ENCODE data around the gene ARGLU1.

Gene ARGLU1

GRCh38 chr13:106527445-106527801 is 40.5 kb downstream of the ARGLU1 start:
- FAIRE-seq = no peak
- no peak for DNase-seq (ENCODE audit: insufficient read length, low spot score)

DNA sequence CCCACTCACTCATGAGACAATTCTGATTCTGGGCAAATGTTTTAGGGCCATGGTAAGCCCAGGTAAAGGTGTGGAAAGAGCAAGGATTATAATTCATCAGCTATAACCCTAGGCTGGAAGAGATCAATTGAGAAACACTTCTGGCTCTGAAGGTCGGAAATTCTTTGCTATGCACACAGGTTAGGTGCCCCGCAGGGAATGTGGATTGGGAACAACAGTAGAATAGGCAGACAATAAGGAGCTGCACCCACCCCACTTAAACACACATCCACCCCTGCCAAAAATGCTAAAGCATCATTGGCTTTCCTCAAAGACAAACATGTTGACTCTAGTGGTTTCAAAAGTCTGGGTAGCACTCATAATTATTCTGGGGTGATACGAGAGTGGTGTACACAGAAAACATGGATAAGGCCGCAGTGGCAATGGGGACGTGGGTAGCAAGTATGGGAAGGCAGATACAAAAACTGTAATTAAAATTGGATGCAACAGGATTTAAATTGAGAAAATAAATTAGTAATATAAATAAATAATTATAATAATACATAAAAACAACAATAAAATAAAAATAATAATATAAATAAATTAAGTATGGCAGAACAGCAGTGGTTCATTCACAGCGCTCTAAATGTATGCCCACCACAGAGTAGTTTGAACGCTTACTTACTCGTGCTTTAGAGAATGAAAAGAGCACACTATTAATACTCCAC is 41.0 kb downstream of the ARGLU1 start:
- FAIRE-seq (no peak), DNase-seq (ENCODE audit: insufficient read length, low spot score) (no peak)

DNA sequence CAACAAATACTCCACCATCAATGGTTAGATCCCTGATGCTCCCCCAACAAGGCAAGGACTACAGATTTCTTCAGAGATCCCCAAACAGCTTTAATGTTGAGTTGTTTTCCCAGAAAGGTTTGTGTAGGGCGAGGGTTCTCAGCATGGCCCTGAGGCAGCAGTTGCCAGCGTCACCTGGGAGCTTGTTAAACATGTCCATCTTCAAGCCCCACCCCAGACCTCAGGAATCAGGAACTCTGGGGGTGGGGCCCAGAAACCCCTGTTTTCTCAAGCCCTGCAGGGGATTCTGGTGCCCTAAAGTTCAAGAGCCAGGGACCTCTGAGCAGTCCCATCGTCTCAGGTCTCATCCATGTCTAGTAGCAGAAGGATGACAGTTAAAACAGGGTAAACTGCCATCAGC is 42.1 kb downstream of the ARGLU1 start:
- DNase-seq (ENCODE audit: insufficient read length, low spot score) (no peak), FAIRE-seq (no peak)

GRCh38 chr13:106524108-106524507 is 43.8 kb downstream of the ARGLU1 start:
- no peak for DNase-seq (ENCODE audit: insufficient read length, low spot score)
- no peak for FAIRE-seq

- no peak for FAIRE-seq
- DNase-seq (ENCODE audit: insufficient read length, low spot score) = no peak
Measured at GRCh38 chr13:106523576-106523975, 44.4 kb downstream of the ARGLU1 start.

DNA sequence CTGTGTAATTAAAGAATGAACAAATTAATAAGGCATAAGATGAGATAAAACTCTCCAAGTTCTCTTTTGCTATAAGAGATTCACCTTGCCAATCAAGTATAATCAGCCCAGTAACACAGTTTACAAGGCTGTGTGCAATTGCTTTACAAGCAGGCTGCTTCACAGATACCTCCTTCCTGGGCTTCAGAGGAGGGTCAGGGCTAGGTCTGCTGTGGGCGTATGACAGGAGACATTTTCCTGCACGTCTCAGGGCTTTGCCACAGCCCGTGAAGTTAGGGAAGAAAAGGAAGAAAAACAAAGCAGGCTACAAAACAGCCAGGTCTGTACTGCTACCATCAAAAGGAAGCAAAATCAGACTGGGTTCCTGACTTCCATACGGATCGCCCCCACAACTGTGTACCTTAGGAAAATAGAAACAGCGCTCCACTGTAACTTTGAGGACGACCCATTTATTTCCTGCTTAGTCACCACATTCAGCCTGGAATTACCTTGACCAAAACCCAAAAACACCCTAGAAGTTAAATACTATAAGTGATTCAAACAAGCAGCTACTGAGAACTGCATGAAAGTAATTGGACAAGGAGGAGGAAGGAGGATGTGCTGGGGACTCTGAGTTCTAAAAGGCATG is 44.9 kb downstream of the ARGLU1 start:
- no peak for DNase-seq (ENCODE audit: insufficient read length, low spot score)
- FAIRE-seq = no peak

DNA sequence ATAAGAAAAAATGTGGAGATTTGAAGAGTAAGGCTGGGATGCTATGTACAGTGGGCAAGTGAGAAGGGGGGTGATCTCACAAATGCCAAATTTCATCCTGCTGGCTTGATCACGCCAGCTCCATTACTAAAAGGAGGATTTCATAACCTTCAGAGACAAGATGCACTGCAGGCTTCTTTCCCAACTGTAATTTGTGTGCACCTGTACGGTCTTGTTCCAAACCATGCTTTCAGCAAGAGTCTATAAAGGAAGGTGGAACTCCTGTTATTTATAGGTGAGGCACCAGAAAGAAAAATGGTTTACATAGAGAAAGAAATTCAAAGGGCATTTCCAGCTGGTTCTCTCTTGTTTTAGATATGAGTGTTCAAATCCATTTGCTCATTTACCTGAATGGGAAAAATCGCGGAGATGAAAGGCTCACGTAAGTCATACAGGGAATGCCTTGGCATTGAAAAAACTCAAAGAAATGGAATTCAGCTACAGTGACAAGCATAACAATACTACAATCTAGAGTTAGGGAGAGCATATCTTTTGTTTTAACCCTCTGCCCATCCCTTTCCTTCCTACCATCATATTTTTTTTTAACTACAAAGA is 45.7 kb downstream of the ARGLU1 start:
- FAIRE-seq = no peak
- no peak for DNase-seq (ENCODE audit: insufficient read length, low spot score)

- FAIRE-seq (no peak), DNase-seq (ENCODE audit: insufficient read length, low spot score) (no peak)
Measured at GRCh38 chr13:106521095-106521799, 46.7 kb downstream of the ARGLU1 start.

DNA sequence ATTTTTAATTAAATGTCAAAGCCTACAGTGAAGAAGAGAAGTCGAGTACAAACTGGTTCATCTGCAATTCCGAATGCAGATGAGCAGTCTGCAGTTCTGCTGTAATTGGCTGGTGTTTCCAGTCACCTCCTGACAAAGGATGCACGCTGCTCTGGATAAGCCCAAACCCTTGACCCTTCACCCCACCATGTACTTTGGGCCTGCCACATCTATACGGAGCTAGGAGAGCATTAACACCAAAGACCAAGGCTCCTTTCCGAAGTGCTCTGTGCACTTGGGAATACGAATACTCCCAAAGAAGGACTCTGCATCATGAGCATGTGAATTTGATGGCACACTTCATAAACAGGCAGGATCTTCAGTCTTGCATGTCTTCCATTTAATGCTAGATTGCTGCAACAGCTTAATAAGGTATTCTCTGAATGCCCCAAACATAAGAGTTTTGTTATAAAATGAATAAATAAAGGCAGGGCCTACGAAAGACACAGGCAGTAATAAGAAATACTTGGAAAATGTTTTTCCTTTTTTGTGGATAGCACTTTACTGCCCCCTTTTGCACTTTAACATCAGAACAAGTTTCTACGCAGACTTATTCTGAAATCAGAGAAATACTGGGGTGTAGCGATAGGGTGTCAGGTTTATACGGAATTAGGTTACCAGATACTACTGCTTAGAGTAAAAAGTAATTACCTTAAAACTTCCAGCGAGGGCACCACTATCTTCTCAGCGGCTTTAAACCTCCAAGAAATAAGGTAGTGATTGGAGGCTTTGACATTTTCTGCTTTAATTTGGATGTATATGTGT is 47.5 kb downstream of the ARGLU1 start:
- FAIRE-seq (no peak), DNase-seq (ENCODE audit: insufficient read length, low spot score) (no peak)

DNA sequence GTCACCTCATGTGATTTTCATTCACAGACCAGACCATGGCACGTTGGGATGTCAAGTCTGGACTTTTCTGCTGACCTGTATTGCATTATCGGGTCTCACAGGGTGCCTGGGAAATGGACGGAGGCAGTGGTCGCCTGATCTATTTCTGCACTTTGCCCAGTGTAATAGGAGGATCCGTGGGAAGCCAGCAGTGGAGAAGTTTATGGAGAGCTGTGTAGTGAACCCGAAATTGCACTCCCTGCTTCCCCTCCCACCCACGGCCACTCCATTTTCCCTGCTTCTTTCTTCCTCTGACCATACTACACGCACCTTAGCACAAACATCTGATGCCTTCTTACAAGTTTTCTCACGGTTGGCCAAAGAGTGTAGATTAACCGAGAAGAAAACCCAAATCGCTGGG is 49.4 kb downstream of the ARGLU1 start:
- FAIRE-seq (no peak), DNase-seq (ENCODE audit: insufficient read length, low spot score) (no peak)

DNA sequence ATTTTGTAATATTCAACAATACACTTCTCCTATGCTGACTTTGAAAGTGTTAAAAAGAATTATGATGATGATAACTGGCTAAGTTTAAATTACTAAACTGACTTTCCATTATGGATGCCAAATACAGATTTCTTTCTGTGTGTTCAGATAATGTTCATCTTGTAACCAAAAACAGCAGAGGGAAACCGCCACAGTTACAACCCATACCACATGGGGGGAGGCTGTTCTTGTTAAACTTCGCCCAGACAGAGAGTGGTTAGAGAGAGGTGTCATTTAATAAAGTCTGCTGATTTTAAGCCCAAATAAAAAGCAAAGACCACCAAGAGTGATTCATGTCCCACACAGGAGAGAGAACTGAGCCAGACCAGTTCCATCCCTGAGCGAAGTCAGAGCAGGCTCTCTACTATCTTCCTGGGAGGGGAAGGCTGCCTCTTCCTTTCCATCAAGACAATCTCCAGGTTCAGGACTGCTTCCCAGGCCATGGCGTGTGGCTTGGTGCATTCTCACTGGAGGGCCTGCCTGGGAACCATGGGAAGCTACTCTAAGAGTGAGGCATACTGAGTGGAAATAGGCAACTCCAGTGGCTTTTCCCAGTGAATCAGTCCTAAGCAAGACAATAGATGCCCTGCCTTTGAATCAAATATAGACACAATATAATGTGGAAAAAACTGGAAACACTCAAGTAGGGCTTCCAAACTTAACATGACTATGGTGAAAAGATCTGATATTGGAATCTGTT is 50.7 kb downstream of the ARGLU1 start:
- no peak for FAIRE-seq
- DNase-seq (ENCODE audit: insufficient read length, low spot score) = no peak

GRCh38 chr13:106515635-106516254 is 52.2 kb downstream of the ARGLU1 start:
- DNase-seq (ENCODE audit: insufficient read length, low spot score) = no peak
- no peak for FAIRE-seq

DNA sequence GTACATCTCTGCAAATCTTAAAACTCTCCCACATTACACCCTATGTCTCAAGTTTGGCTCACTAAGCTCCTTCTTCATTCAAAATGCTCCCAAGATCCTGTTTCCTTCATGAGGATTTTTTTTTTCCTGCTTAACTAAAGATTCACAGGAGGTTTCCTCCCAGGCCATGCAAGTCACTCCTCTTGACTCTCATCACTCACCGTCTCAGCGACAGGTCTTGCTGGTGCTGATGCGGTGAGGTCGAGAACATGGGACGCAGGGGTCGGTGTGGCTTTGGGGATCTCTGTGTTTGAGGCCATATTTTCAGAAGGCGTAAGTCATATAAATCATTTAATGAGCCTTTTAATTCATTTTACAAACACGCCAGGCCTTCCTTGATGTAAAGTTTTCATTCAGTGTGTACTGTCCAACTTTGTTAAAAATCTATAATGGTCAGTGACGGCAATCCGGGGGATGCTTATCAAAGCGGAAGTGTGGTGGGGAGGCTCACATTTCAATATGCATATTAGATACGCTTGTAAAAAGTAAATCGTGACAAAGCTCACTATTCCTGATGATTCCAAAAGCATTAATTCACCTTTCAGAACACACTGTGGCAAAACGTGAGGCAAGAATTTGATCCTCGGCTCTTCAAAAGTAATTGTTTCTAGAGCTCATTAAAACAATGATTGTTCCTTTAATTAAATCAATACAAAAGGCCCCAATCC is 52.9 kb downstream of the ARGLU1 start:
- no peak for FAIRE-seq
- DNase-seq (ENCODE audit: insufficient read length, low spot score) = no peak

GRCh38 chr13:106513025-106513983 is 54.6 kb downstream of the ARGLU1 start:
- no peak for FAIRE-seq
- DNase-seq (ENCODE audit: insufficient read length, low spot score) = no peak

DNA sequence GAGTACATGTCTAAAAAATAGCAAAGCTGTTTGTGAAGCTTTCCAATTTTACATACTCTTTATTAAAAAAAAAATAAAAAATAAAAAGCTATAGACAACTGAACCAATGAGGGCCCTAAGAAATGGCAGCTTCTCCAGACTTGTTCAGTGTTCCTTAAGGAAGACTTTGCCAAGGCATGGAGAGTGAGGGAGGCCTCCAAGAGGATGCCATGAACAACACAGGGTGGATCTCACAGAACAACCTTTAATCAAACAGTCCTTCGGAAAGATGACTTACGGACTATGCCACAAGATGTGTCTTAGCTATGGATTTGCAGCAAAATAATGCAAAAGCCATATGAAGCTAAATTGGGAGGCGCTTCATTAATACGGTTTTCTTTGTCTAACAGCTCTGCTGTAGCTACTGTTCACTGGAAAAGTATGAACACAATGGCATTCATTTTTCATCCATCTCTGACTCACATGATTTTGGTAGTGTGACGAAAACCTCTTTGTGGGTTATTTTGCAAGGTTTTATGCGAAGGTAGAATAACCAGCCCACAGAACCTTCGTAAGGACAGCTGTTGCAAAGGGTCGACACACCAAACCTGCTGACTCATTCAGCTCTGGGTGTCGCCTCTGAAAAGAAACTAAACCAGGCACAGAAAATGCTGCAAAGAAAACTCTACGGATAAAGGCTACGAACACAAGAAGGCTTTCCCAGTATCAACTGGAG is 60.2 kb downstream of the ARGLU1 start:
- FAIRE-seq = no peak
- DNase-seq (ENCODE audit: insufficient read length, low spot score) = peak; percentile 7

GRCh38 chr13:106506286-106506685 is 61.7 kb downstream of the ARGLU1 start:
- FAIRE-seq = no peak

DNA sequence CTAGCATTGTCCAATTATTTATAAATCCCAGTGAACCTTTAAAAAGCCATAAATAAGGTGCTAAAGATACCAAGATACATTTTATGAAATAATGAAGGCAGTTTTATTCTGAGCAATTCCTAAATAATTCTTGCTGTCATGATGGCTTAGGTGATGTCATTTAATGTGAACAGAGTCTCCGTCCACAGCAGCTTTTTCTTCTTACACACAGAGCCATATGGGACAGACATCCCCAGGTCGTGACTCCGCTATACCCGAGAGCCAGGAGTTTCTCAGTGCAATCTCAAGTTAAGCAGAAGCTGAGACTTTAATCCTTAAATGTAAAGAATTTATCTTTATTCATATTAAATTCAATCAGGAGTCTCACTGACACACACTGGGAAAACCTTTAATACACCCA is 62.2 kb downstream of the ARGLU1 start:
- DNase-seq (ENCODE audit: insufficient read length, low spot score) (no peak), FAIRE-seq (no peak)

More at GRCh38 chr13:106506286-106506685, 61.7 kb downstream of the ARGLU1 start:
- no peak for DNase-seq (ENCODE audit: insufficient read length, low spot score)

Data from HTR-8/SVneo (cell line).